DMS53 treated with DMSO at 0.1 percent for 48 hours (cell line): Measurements from ENCODE around the gene TBC1D22B.
"Not testable (repeated sequence)": the region's sequence is repeated elsewhere in the genome, so short reads cannot be mapped to it uniquely, and the experiment has no call there.

Experiments
- DNase-seq: peaks from one replicate; lab custom pipeline; 2025; ENCODE audit not compliant: unreplicated experiment; lab: John Stamatoyannopoulos, UW

Gene TBC1D22B

DNA sequence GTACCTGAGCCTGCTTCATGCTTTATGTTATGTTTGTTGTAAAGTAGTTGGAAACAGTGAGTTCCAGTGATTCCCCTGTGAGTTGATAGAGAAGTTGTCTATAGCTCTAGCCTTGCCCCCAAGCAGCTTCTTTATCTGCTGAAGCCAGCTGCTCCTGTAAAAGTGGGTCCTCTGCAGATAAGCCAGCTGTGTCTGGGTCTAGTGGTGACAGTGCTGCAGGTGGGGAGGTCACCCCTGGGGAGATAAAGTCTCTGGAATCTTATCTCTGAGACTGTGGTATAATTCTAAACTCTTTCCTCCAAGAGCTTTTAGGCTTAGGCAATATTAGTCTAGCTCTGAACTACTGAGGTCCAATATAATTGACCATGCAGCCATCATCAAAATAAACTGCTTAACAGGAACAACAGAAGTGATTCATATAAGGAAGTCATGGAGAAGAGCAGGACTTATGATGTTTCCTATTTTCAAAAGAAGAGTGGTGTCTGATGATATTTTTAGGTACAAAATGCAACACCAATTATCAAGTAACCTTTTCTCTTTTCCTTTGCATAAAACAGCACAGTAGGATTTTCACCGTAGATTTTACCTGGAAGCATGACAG, 44.6 kb downstream of the TBC1D22B start:
- no peak for DNase-seq

DNA sequence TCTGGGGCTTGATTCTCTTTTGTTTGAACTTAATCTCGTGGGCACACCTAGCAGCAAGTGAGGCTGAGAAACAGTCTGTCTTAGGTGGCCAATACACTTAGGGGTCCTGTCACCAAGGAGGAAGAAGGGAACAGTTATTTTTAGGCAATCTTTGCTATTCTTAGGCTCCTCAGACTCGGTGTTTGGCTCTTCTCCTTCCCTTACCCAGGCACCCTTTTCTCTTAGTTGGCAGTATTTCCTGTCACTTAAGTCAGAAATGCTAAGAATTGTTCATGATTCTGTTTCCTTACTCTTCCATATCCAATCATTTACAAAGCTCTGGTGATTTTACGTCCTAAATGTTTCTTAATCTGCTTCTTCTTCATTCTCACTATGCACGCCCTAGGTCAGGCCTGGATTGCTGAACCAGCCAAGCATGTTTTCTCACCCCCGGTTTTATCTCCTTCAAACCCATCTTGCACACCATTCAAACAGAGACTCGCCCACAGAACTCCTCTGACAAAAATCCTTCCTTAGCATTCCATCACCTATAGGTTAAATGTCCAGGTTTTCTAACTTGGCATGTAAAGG, 45.6 kb downstream of the TBC1D22B start:
- no peak for DNase-seq

DNA sequence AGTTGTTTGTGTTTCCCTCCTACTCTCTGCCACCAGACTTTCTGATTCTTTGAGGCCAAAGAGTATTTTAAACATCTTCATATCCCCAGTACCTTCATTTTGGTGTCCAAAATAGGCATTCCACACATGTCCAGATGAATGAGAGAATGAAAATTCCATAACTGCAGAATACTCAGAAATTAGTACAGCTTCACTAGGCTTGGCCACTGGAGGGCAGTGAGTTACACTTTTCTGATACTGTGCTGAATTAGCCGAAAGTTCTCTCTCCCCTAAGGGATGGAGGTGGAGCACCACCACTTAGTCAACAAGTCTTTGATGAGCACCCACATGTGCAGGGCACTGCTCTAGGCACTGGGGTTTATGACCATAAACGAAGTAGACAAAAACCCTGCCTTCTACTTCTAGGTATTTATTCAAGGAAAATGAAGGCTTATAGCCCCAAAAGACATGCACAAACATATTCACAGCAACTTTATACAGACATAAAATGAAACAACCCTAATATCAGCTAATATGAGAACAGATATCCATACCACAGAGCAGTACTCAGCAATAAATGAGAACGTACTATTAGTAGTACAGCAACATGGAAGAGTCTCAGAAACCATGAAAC, 46.4 kb downstream of the TBC1D22B start:
- DNase-seq = no peak

GRCh38 chr6:37304766-37305165, 47.2 kb downstream of the TBC1D22B start:
- DNase-seq = no peak

DNA sequence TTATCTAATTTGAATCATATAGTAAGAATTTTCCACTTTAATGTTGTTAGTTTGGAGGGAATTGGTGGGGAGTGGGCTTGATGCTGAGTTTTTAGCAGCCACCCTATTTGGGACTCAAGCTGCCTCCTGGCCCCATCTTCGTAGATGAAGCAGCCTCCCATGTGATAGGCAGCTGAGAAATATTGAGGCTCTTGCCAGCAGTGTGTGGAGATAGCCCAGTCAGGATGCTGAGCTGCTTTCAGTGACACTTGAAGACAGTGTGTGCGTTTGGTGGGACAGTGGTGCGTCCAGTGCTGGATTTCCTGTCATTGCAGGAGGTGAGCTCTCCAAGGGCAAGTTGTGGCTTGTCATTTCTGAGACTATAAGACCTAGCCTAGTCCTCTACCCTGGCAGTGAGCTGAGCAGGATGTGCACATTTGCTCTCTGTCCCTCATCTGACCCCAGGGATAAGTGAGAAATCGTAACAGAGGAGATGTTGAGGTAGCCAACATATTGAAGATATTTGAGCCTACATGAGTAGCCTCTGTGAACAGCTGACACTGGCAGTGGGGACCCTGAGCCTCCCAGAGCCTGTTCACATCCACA, 48.4 kb downstream of the TBC1D22B start:
- no peak for DNase-seq

- DNase-seq = no peak
Observed at GRCh38 chr6:37306624-37307222, 49.2 kb downstream of the TBC1D22B start.

DNA sequence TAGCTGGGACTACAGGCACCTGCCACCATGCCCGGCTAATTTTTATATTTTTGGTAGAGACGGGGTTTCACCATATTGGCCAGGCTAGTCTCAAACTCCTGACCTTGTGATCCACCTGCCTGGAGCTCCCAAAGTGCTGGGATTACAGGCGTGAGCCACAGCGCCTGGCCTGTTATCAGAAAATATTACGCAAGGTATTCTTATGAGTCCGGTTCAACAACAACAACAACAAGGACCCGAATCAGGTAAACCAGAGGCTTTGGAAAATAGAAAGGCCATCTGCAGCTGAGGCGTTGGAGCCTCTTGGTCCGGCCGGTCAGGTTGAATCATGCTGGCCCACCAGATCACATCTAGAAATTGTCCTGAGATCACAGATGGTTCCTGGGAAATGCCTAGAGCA, 49.9 kb downstream of the TBC1D22B start:
- not testable (repeated sequence) for DNase-seq

- no peak for DNase-seq
Observed at GRCh38 chr6:37308069-37308815, 50.7 kb downstream of the TBC1D22B start.

- no peak for DNase-seq
Observed at GRCh38 chr6:37309046-37309445, 51.5 kb downstream of the TBC1D22B start.

- no peak for DNase-seq
Observed at GRCh38 chr6:37309692-37310091, 52.1 kb downstream of the TBC1D22B start.

DNA sequence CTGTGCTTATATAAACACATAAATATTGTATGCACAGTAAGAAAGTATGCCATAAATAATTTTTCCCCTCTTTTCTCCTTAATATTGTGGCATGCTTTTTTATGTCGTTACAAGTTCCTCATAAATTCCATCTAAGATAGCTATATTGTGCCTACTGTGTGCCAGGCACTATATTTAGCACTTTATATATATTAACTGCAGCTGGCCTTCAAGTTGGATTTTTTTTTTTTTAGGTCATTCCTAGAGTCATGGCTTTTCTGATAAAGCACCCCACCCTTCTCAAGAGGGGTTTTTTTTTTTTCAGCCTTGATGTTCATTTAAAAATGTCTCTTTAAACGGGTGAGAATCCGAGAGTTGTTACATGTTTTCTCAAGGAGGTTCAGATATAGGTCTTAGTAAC, 53.4 kb downstream of the TBC1D22B start:
- no peak for DNase-seq

DNA sequence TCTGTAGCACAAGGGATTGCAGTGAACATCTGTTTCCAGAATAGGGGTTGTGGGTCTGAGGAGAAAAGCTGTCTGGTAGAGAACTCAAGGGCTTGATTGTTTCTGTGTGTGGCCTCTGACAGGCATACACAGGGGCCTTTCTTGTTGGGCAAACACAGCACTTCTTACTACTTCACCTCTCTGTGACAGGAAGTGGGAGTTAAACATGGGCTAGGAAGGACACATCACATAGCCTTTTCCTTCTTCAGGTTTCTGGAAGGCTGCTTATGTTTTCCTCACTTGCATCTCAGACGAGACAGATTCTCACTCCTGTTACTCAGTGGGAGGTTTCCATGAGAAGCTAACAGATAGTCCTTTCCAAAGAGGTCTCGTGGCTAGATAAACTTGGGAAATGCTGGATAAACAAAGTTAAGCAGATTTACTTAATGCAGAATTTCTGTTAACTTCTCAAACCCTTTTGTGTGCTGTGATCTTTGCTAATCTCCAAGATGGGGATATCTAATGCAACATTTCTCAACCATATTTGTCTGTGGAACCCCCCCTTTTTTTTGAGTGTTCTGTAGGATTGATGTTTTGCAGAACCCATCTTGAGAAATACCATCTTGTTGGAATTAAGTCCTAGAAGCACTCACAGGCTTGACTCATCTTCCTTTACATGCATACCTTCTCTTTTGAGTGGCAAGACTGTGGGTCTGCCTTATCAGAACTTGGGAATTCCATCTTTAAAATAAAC, 54.3 kb downstream of the TBC1D22B start:
- no peak for DNase-seq

DNA sequence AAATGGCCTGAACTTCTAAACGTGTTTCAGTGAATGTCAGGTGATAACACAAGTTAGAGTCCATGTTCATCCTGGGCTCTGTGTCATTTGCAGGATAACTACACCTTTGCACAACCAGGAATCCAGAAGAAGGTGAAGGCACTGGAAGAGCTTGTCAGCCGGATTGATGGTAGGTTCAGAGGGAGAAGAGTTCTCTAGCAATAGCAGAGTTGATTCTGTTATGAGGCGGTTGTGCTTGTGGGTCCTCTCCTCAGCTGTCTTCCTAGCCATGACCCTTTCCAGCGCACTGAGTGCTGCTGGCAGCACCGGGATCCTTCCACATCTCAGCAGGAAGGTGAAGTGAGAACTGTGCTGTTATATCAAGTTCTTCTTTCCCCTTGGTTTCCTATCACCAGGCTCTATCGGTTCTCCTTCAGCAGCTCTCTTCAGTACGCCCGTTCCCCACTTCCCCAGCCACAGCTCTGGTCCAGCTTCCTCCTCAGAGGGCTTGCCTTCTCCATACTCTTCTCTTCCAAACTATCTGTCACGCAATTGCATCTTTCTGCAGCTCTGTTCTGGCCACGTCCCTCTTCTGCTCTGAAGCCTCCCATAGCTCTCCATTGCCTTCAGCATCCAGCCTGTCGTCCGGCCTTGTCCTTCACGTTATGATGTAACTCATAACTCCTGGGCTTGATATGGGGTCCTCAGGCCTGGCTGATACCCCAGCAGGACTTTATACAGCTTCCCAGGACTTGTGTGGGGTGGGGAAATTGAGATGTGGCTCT, 56.3 kb downstream of the TBC1D22B start:
- no peak for DNase-seq

GRCh38 chr6:37314487-37315156, 57.0 kb downstream of the TBC1D22B start:
- no peak for DNase-seq

DNA sequence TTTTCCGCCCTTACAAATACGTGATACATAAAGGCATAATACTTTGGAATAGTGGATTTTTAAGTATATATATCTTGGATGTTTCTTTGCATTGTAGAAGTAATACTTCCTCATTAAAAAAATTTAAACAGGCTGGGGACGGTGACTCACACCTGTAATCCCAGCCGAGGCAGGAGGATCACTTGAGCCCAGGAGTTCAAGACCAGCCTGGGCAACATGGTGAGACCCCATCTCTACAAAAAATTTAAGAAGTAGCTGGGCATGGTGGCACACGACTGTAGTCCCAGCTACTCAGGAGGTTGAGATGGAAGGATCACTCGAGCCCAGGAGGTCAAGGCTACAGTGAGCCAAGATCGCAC, 57.6 kb downstream of the TBC1D22B start:
- DNase-seq = no peak

GRCh38 chr6:37316071-37316470, 58.5 kb downstream of the TBC1D22B start:
- DNase-seq = no peak

- DNase-seq = no peak
Observed at GRCh38 chr6:37317312-37318038, 59.9 kb downstream of the TBC1D22B start.

DNA sequence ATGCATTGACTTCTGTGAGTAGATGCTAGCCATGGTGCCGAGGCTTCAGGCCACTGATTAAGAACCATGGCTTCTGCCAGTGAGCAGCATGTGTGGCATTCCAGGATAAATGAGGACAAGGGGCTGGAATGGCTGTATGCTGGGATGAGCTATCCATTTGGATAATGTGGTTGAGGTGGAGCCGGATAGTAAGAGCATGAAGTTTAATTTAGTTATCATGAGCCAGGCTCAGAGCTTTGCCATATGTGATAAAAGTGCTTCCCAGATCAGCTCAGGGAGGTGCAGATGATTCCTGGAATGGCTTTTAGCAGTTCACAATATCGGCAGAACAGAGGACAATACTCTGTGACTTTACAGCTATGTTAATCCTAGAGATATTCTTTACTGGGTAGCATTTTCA, 61.6 kb downstream of the TBC1D22B start:
- DNase-seq = no peak
